ENCODE measurements around the gene PCGF2. TPM values are rescaled to one million over a fixed set of nuclear protein-coding genes. Genes with fewer than 3 reads are reported as not detected.

The PCGF2 gene
- total RNA-seq, 1 donor from 2014 or later, result 74.6 TPM

DNA sequence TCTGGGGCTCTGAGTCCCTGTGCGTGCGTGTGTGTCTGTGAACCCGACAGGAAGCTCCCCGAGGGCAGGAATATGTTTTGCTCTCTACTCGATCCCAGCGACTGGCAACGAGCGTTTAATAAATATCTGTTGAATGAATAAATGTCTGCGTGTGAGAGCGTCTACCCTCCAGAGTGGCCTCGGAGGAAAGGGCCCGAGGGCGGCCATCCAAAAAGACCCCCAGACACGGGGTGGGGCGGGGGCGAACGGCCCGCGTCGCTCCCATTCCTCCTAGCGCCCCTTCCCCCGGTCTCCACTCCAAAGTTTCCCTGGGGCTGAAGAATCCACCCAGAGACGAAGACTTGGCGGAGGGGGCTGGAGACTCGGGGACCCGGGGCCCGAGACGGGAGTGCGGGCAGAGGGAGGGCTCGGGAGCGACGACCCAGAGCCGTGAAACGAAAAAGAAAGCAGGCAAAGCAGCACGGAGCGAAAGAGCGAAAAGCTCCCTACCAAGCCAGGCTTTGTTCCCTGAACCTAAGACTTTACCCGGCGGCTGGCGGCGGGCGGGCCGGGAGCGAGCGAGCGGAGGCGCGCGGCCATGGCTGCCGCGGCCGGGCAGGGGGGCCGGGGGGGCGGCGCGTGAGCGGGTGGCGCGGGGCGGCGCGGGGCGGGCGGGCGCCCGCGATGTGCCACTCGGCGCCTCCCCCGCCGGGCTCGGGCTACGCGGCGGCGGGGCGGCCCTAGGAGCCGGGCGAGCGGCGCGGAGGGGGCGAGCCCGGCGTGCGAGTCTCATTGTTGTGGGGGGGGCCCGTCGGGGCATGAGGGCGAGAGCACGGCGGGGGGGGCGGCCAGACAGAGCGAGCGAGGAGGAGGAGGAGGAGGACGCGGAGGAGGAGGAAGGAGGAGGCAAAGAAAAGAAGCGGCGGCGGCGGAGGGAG lies 43.3 kb downstream of the PCGF2 start, which contains the start of gene MLLT6:
MLLT6 (plus strand) TSS at position 668 of the 917 bp plus-strand sequence. CDS start 360 bp downstream, outside the sequence.
- no peaks in the 10 kb centered on the region for H3K36me3 Mint-ChIP-seq
- no peak for TF ChIP-seq CTCF (conservative IDR thresholded peaks at IDR 0.05)
- peak within 1 kb of the TSS; percentile 99 for H3K27ac Mint-ChIP-seq
- no peaks in the 10 kb centered on the region for H3K9me3 Mint-ChIP-seq
- peaks cover 34% of the 10 kb centered on the region for H3K4me1 Mint-ChIP-seq (ENCODE audit: unreplicated experiment)
- H3K27me3 Mint-ChIP-seq, result peaks cover 13% of the 10 kb centered on the region
- DNase-seq (ENCODE audit: extremely low spot score, unreplicated experiment), result peak; percentile 83
- peak within 1 kb of the TSS; percentile 95 for H3K4me3 Mint-ChIP-seq

- Mint-ChIP-seq H3K9me3 (no peaks in the 10 kb centered on the region), H3K27me3 (peaks cover 18% of the 10 kb centered on the region), H3K27ac (peak overlapping the region; percentile 99), H3K4me3 (peak overlapping the region; percentile 95), H3K36me3 (no peaks in the 10 kb centered on the region), H3K4me1 (ENCODE audit: unreplicated experiment) (peaks cover 32% of the 10 kb centered on the region)
- peak; percentile 87 for DNase-seq (ENCODE audit: extremely low spot score, unreplicated experiment)
- TF ChIP-seq CTCF (conservative IDR thresholded peaks at IDR 0.05), result peak; percentile 20
These were observed 44.2 kb downstream of the PCGF2 start for GRCh38 chr17:38703742-38704605.

GRCh38 chr17:38702916-38703741 lies 45.0 kb downstream of the PCGF2 start:
- TF ChIP-seq CTCF (conservative IDR thresholded peaks at IDR 0.05), result no peak
- H3K36me3 Mint-ChIP-seq, result no peaks in the 10 kb centered on the region
- H3K27me3 Mint-ChIP-seq, result peaks cover 20% of the 10 kb centered on the region
- no peak for DNase-seq (ENCODE audit: extremely low spot score, unreplicated experiment)
- H3K4me1 Mint-ChIP-seq (ENCODE audit: unreplicated experiment), result peaks cover 32% of the 10 kb centered on the region
- peak overlapping the region; percentile 95 for H3K4me3 Mint-ChIP-seq
- no peaks in the 10 kb centered on the region for H3K9me3 Mint-ChIP-seq
- peak overlapping the region; percentile 99 for H3K27ac Mint-ChIP-seq

GRCh38 chr17:38702166-38702915 lies 45.8 kb downstream of the PCGF2 start:
- Mint-ChIP-seq H3K9me3 (no peaks in the 10 kb centered on the region), H3K27me3 (peaks cover 21% of the 10 kb centered on the region), H3K36me3 (no peaks in the 10 kb centered on the region), H3K4me3 (peak overlapping the region; percentile 95), H3K4me1 (ENCODE audit: unreplicated experiment) (peaks cover 31% of the 10 kb centered on the region), H3K27ac (peak overlapping the region; percentile 99)
- TF ChIP-seq CTCF (conservative IDR thresholded peaks at IDR 0.05), result no peak
- peak; percentile 85 for DNase-seq (ENCODE audit: extremely low spot score, unreplicated experiment)
